CD4-positive, alpha-beta T cell treated with Interleukin-6 for 4 hours (primary cell): ENCODE results near the gene WIZ.
"Not testable (repeated sequence)": the region's sequence is repeated elsewhere in the genome, so short reads cannot be mapped to it uniquely, and the experiment has no call there.

Experiments
- DNase-seq: peaks from one replicate; pipeline ENCODE4 v3.0.0-alpha.2; 2020; ENCODE audit warnings: mixed read lengths

The WIZ gene

GRCh38 chr19:15427350-15427700 lies 22.4 kb downstream of the WIZ start:
- no peak for DNase-seq

GRCh38 chr19:15426485-15427349 lies 23.0 kb downstream of the WIZ start:
- no peak for DNase-seq

GRCh38 chr19:15425321-15425950 lies 24.3 kb downstream of the WIZ start:
- DNase-seq, result no peak

- DNase-seq, result no peak
Measured at GRCh38 chr19:15424692-15425272, 25.0 kb downstream of the WIZ start.

GRCh38 chr19:15424121-15424520 lies 25.6 kb downstream of the WIZ start:
- no peak for DNase-seq

- no peak for DNase-seq
Measured at GRCh38 chr19:15423130-15423529, 26.6 kb downstream of the WIZ start.

- DNase-seq, result no peak
Measured at GRCh38 chr19:15422296-15423075, 27.3 kb downstream of the WIZ start.

- no peak for DNase-seq
Measured at GRCh38 chr19:15421721-15422260, 28.0 kb downstream of the WIZ start.

- DNase-seq, result no peak
Measured at GRCh38 chr19:15421136-15421695, 28.5 kb downstream of the WIZ start.

- DNase-seq, result no peak
Measured at GRCh38 chr19:15419413-15420025, 30.2 kb downstream of the WIZ start.

- DNase-seq, result peak; percentile 99
Measured at GRCh38 chr19:15418579-15419412, 31.0 kb downstream of the WIZ start, which contains the start of gene AKAP8L. AKAP8L (minus strand) TSS chr19:15418988; CDS start chr19:15418923, 65 bp downstream.

- DNase-seq, result no peak
Measured at GRCh38 chr19:15418231-15418578, 31.6 kb downstream of the WIZ start.

GRCh38 chr19:15417699-15418098 lies 32.1 kb downstream of the WIZ start:
- no peak for DNase-seq

GRCh38 chr19:15412832-15413231 lies 36.9 kb downstream of the WIZ start:
- no peak for DNase-seq

GRCh38 chr19:15411351-15411750 lies 38.4 kb downstream of the WIZ start:
- DNase-seq, result not testable (repeated sequence)

GRCh38 chr19:15404780-15405211 lies 45.0 kb downstream of the WIZ start:
- DNase-seq, result no peak

- DNase-seq, result no peak
Measured at GRCh38 chr19:15404097-15404779, 45.5 kb downstream of the WIZ start.

GRCh38 chr19:15403151-15403531 lies 46.6 kb downstream of the WIZ start:
- DNase-seq, result no peak

- no peak for DNase-seq
Measured at GRCh38 chr19:15402411-15403150, 47.2 kb downstream of the WIZ start.

GRCh38 chr19:15401397-15401710 lies 48.4 kb downstream of the WIZ start:
- DNase-seq, result no peak
